HG03039 (cell line): ENCODE data around the gene ANKFY1.

Source experiments
- ATAC-seq: cut with Tn5 transposase; IDR thresholded peaks from one replicate; pipeline ENCODE4 v1.9.1; 2021; ENCODE audit warnings: mild to moderate bottlenecking, moderate library complexity; ENCODE audit not compliant: unreplicated experiment

Gene ANKFY1, protein sequence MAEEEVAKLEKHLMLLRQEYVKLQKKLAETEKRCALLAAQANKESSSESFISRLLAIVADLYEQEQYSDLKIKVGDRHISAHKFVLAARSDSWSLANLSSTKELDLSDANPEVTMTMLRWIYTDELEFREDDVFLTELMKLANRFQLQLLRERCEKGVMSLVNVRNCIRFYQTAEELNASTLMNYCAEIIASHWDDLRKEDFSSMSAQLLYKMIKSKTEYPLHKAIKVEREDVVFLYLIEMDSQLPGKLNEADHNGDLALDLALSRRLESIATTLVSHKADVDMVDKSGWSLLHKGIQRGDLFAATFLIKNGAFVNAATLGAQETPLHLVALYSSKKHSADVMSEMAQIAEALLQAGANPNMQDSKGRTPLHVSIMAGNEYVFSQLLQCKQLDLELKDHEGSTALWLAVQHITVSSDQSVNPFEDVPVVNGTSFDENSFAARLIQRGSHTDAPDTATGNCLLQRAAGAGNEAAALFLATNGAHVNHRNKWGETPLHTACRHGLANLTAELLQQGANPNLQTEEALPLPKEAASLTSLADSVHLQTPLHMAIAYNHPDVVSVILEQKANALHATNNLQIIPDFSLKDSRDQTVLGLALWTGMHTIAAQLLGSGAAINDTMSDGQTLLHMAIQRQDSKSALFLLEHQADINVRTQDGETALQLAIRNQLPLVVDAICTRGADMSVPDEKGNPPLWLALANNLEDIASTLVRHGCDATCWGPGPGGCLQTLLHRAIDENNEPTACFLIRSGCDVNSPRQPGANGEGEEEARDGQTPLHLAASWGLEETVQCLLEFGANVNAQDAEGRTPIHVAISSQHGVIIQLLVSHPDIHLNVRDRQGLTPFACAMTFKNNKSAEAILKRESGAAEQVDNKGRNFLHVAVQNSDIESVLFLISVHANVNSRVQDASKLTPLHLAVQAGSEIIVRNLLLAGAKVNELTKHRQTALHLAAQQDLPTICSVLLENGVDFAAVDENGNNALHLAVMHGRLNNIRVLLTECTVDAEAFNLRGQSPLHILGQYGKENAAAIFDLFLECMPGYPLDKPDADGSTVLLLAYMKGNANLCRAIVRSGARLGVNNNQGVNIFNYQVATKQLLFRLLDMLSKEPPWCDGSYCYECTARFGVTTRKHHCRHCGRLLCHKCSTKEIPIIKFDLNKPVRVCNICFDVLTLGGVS

DNA sequence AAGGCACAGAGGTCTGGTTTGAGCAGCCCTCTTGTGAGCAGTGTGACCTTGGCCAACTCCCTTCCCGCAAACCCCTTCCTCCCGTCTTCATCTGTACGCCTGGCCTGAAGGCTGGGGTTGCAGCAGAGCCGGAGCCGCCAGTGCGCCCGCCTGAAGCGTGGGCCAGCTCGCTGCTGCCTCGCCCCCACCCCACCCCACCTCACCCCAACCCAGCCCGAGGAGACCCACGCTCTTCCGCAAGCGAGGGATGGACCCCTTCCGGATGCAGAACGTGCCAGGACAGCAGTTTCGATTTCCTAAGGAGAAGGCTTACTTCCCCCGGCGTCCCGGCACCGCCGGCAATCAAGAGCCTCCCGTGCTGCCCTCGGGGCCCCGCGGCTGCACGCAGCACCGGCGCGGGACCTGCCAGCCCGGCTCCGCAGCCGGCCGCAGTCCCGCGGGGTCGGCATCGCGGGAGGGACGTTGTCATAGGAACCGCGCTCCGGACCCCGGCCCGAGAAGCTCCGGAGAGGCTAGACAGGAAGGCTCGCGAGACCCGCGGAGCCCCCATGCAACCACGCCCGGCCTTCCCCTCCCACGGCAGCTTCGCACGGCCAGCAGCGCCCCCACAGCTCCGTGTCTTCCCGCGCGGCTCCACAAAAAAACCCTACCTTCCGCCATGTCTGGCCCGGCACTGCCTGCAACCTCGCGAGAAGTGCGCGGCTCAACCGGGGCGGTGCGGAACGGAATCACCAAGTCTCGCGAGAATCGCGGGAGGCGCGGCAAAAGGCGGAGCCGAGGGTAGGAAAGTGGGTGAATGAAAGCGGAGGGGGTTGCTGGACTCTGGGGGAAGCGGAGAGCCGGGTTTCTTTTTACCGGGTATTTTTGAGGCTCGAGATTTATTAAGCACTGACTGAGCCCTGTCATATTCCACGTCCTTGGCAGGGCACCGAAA lies at the start of gene ANKFY1:
Gene ANKFY1, minus strand, starts transcription at position 698 of the 934 bp plus-strand sequence. Its CDS starts 38 bp downstream, at position 660.
- ATAC-seq: peak; percentile 89

- ATAC-seq: no peak
These were observed 46.7 kb upstream of the ANKFY1 start for GRCh38 chr17:4310354-4311060.

DNA sequence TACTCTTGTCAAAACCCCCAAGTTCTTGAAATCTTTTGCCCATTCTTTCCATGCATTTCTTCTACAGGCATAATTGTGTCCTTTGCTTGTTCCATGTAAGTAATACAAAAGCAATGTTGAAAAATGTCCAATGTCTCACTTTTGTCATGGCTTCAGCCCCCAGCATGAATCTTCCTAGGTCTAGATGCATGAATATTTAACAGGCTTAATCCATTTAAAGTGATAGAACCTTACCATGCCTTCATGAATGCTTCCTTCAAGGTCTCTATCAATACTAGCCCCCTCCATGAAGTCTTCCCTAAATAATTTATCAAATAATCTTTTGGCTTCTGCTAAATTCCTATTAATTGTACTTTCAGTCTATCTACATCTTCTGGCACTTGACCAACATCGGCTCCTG lies 46.1 kb upstream of the ANKFY1 start:
- no peak for ATAC-seq

DNA sequence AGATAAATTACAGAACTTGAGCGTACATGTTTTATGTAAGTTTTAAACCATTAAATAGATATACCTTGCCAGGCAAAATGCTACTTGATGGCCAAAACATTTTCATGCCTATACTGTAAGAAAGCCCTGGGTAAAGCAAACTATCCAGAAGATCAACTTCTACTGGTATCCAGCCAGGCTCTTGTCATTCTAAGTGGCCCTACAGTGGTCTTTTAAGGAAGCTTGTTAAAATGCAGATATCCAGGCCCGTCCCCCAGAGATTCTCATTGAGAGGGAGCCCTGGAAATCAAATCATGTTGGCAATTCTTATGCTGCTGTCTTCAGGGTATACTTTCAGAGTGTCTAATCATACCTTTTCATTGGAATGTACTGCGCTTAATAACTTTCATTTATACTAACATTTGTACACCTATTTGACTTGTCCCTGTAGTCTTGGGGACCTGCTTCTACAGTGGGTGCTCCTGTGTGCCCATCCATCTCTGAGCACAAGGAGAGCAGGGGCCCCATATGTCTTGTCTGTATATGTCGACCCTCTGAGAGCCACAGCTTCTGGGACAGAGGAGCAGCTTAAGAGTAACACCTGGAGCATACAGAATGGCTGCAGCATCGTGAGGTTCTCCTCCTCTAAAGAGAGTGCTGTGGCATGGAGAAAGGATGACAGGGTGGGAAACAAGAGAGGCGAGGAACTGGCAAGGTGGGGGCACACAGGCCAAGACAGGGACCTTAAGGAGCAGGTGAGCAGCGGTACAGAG lies 43.6 kb upstream of the ANKFY1 start:
- ATAC-seq: no peak

GRCh38 chr17:4305224-4305623 lies 41.4 kb upstream of the ANKFY1 start:
- no peak for ATAC-seq

DNA sequence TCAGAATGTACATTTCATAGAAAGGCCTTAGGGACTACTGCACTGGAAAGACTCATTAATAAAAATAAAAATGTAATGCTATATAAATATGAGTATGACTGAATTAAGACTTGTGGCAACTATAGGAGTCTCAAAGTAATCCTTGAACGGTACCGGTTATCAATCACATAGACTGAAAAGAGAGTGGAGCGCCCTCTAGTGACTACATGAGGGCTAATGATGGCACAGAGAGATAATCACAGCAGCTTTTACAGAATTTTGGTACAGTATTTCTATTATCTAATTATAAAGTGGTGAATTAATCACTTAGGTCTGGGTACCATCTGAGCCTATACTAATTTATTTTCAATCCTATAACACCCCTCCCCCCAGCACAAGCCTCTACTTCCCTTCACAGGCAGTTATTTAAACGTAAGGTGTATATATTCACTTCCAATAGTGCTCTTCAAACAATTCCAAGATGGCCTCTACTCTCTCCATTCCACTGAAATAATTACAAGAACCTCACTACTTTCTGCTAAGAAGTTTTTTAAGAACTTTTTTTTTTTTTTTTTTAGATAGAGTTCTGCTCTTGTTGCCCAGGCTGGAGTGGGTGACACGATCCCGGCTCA lies 40.7 kb upstream of the ANKFY1 start:
- ATAC-seq: no peak

DNA sequence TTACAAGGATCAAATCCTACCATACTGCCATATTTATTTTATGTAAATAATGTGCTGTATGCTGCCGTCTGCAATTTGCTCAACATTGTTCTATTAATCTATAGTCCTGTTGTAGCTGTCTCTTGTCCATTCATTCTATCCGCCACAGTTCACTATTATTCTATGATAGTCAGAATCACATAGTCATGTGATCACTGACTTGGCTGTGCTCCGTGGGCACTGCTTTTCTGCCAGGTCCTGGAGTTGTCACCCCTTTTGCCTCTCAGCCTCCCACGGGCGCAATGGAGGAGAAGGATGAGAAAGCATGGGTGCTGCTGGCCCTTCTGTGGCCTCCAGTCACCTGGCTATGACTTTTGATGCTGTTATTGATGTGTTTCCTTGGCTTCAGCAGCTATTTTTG lies 37.3 kb upstream of the ANKFY1 start:
- ATAC-seq: no peak

- no peak for ATAC-seq
These were observed 33.6 kb upstream of the ANKFY1 start for GRCh38 chr17:4297351-4297750.

DNA sequence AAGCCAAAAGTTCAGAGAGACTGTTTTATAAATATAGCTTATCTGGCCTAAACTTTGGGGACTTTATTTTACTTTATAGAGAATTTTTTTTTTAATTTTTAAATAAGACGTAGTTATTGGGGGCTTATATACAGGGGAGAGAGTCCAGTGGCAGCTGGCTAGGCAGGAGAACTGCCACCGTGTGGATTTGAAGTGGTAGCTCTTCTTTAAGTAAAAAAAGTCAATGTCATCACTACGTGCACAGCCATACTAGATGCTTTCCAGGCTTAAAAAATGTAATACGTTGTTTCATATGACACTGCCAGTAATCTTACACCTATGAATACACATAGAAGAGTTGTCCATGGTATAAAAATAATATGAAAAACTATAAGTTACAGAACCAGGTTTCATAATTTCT lies 31.9 kb upstream of the ANKFY1 start:
- ATAC-seq: no peak

GRCh38 chr17:4293572-4293971 lies 29.8 kb upstream of the ANKFY1 start:
- ATAC-seq: no peak

DNA sequence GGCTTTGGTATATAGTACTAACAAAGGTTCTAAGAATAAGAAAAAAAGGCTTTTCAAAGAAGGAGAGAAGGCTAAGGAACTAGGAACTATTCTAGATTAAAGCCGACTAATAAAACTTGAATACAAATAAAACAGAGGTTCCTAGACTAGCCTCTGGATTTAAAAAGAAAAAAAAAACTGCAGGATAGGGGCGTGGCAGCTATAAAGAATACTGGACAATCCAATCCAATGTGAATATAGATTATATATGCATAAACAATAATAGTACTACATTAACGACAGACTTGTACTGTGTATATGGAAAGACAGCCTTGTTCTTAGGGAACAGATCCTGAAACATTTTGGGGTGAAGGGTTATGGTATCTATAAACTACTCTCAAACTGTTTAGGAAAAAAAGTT lies 23.9 kb upstream of the ANKFY1 start:
- ATAC-seq: no peak

DNA sequence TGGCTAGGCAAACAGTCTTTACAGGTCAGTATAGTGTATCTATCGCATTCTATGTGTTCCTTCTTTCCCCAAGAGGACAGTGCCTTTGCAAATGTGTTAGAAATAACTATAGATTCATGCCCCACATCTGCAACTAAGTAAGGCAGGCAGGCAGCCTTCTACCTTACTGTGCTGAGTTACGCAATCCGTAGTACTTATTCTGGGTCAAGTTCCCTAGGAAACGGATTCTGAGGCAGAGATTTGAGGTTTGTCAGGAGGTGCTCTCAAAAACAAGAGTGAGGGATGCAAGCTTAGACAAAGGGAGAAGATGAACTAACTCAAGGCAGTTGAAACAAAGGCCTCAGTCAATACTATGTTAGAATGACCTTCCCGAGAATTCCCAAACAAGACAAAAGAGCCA lies 12.7 kb upstream of the ANKFY1 start:
- ATAC-seq: no peak

DNA sequence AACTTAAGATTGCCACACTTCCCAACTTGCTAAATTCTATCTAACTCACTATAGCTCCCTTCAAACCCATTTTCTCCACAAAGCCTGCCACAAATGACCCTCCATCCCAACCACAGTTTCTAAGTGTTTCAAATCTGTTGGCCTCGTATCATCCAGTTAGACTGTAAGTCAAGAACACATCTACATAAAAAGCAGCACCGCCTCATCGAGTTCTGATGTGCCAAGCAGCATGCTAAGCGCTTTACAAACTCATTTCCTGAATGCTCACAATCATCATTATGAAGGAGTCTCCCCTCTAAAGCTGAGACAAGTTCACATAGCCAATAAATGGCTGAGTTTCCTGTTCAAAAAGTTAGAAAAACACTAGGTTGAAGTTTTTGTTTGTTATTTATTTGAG lies 9.2 kb upstream of the ANKFY1 start:
- no peak for ATAC-seq

DNA sequence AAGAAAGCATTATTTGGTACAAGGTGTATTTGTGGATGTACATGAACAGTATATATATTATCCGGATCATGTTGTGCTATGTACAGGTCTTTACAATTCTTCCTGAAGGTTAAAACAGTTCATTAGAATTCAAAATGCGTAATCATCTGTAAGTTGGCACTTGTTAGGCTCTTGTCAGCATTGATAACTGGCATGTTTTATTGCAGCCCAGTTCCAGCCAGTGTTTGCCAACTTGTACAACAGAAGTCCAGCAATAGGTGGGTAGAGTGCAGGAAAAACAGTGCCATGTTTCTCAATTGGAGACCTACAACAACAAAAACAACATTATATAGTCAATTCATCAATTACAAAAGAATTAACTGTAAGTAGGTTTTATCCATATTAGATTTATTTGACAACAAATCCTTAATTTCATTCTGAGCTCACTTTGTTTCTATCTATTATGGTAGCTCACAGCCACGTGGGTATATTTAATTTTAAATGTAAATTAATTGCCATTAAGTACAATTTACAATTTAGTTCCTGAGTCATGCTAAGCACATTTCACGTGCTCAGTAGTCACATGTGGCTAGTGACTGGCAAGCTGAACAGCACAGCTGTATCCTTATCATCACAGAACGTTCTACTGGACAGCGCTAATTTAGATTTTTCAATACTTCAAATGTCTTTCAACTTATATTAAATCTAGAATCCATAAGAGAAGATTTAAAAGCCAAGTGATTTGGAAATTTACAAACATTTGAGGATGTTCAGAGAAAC lies 8.6 kb upstream of the ANKFY1 start:
- no peak for ATAC-seq

DNA sequence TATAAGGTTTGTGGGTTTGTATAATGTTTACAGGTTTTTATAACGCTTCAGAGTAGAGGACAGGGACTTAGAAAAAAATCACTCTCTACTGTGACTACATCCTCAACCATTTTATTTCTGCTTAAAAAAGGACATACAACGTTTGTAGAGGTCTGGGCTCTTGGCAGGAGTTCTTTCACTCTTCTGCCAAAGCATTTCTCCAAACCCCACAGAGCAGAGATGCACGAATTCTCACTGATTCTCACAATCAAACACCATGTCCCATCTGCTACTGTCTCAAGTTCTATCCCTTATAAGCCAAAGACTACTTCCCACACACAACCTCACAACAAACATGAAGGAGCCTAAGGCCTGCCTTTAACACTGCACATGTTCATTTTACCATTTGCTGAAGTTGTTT lies 7.0 kb upstream of the ANKFY1 start:
- no peak for ATAC-seq

DNA sequence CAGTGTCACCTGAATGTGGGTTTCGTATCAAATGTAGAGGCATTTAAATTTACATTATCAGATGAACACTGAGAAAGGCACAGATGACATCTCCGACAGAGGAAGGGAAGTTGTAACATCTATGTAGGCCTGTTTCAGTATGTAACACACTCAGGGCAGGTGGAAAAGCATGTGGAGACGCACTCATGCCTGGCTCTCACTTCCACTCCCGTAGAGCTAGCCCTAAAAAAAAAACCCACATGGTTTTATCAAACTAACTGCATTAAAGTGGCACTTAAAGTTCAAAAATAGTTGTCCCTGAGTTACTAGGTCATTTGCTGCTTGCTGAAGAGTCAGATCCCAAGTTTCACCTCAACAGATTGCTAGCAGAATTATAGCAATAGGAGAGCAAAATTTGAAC lies 6.1 kb upstream of the ANKFY1 start:
- no peak for ATAC-seq

- ATAC-seq: no peak
These were observed 3.6 kb upstream of the ANKFY1 start for GRCh38 chr17:4267402-4267801.

DNA sequence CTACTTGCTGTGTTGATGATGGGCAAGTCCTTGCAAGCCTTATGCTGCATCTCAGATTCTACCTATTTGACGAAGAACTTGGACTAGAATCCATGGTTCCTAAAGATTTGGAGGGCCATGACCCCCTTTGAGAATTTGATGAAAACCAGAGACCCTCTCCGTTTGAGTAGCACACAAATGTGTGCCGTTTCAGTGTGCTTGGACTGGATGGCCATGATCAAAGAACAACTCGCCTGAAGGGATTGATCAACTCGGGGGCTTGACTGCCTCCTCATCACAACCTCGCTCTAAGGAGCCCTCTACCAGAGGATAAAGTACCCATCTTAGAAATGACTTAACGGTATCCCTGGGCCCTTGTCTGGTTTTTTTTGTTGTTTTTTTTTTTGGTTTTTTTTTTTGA lies 2.8 kb upstream of the ANKFY1 start:
- no peak for ATAC-seq
